IMR-90 (cell line): Measurements from ENCODE around the gene TAF6L. TPM values are rescaled to one million over a fixed set of nuclear protein-coding genes. Genes with fewer than 3 reads are reported as not detected.

ENCODE experiments used
- microRNA-seq, 2 experiments: library from miRNA; stranded (forward) in 1 of 2; unstranded in 1 of 2; fragments of 10-50 nt in 1 of 2; fragments of <30 nt in 1 of 2; gene quantifications in 1 of 2; microRNA quantifications in 1 of 2; one replicate each; pipeline versions ENCODE3 to v1.1.0; 2013 to 2020; ENCODE audit not compliant: insufficient read depth in 1 of 2, insufficient read length in 1 of 2, unreplicated experiment in 1 of 2
- polyA plus RNA-seq, 3 experiments: library from polyadenylated mRNA; depleted of rRNA; stranded (reverse); fragments of >200 nt; gene quantifications; 2 replicates each; pipeline ENCODE4 v1.2.3, GENCODE V29; 2012; ENCODE audit warnings: low replicate concordance in 1 of 3
- small RNA-seq, 5 experiments: library from RNA; depleted of rRNA; stranded (forward); fragments of <200 nt; gene quantifications; one replicate each; pipeline ENCODE3, GENCODE V24; 2012
- total RNA-seq: library from RNA; depleted of rRNA; stranded (reverse); fragments of >200 nt; gene quantifications from 2 replicates; pipeline ENCODE4 v1.2.3, GENCODE V29; 2012; rRNA removed

TAF6L gene
- total and polyA plus RNA-seq, 2 of the 4 experiments (the other 2 are of a cell fraction): 9.5 to 13.5 TPM

Small RNA genes lying within 50 kb of the gene (microRNA-seq; reads per million reads assigned to microRNA genes)
- 1.1 to 41.3 reads per million in 2 experiments for gene MIR6514 (ENCODE audit: insufficient read depth in 1 of 2, insufficient read length in 1 of 2, unreplicated experiment in 1 of 2)
- gene MIR6748 (ENCODE audit: unreplicated experiment): not detected
- not detected for gene RNU6-118P (ENCODE audit: insufficient read depth, insufficient read length)

Small RNA genes lying within 50 kb of the gene (small RNA-seq; reads per million reads assigned to genes)
- 0 to 7.2 (median 3.7) reads per million in 5 experiments for gene MIR6514
- gene RNU6-118P: 0 reads per million in 5 experiments

Other genes with a start within 250 kb of the TAF6L start
Only the 30 nearest of the 31 such genes appear.
- 695 and 735 TPM in 2 replicates for gene AHNAK, start 224.6 kb upstream of the TAF6L start, total RNA-seq
- gene AHNAK, start 224.6 kb upstream of the TAF6L start, polyA plus RNA-seq (2012; rRNA removed): 80.7 and 95.1 TPM in 2 replicates
- gene EEF1G, start 197.5 kb upstream of the TAF6L start, total RNA-seq: 1,598 and 1,857 TPM in 2 replicates
- 1,684 and 1,697 TPM in 2 replicates for gene EEF1G, start 197.5 kb upstream of the TAF6L start, polyA plus RNA-seq (2012; rRNA removed)
- gene TUT1, start 179.9 kb upstream of the TAF6L start, total RNA-seq: 3.3 and 4.3 TPM in 2 replicates
- gene TUT1, start 179.9 kb upstream of the TAF6L start, polyA plus RNA-seq (2012; rRNA removed): 10.1 TPM in 2 replicates
- 126 and 136 TPM in 2 replicates for gene MTA2, start 169.5 kb upstream of the TAF6L start, total RNA-seq
- gene MTA2, start 169.5 kb upstream of the TAF6L start, polyA plus RNA-seq (2012; rRNA removed): 28.0 and 34.8 TPM in 2 replicates
- gene EML3, start 158.6 kb upstream of the TAF6L start, total RNA-seq: 4.4 and 5.0 TPM in 2 replicates
- gene EML3, start 158.6 kb upstream of the TAF6L start, polyA plus RNA-seq (2012; rRNA removed): 24.7 and 26.1 TPM in 2 replicates
- 2.2 TPM in 2 replicates for gene ROM1, start 158.1 kb upstream of the TAF6L start, total RNA-seq
- 1.7 and 2.5 TPM in 2 replicates for gene ROM1, start 158.1 kb upstream of the TAF6L start, polyA plus RNA-seq (2012; rRNA removed)
- gene B3GAT3, start 149.4 kb upstream of the TAF6L start, total RNA-seq: 10.4 and 10.6 TPM in 2 replicates
- gene B3GAT3, start 149.4 kb upstream of the TAF6L start, polyA plus RNA-seq (2012; rRNA removed): 38.4 and 51.7 TPM in 2 replicates
- 182 and 209 TPM in 2 replicates for gene GANAB, start 124.8 kb upstream of the TAF6L start, total RNA-seq
- gene GANAB, start 124.8 kb upstream of the TAF6L start, polyA plus RNA-seq (2012; rRNA removed): 323 and 344 TPM in 2 replicates
- gene INTS5, start 118.1 kb upstream of the TAF6L start, total RNA-seq: 8.9 and 11.8 TPM in 2 replicates
- gene INTS5, start 118.1 kb upstream of the TAF6L start, polyA plus RNA-seq (2012; rRNA removed): 14.7 and 14.8 TPM in 2 replicates
- gene C11orf98, start 106.2 kb upstream of the TAF6L start, total RNA-seq: 41.2 and 53.6 TPM in 2 replicates
- 62.3 and 68.9 TPM in 2 replicates for gene C11orf98, start 106.2 kb upstream of the TAF6L start, polyA plus RNA-seq (2012; rRNA removed)
- gene CSKMT, start 106.1 kb upstream of the TAF6L start, total RNA-seq: 6.4 and 7.9 TPM in 2 replicates
- 5.3 and 6.2 TPM in 2 replicates for gene CSKMT, start 106.1 kb upstream of the TAF6L start, polyA plus RNA-seq (2012; rRNA removed)
- gene UQCC3, start 99.7 kb upstream of the TAF6L start, total RNA-seq: 5.7 and 6.7 TPM in 2 replicates
- gene UQCC3, start 99.7 kb upstream of the TAF6L start, polyA plus RNA-seq (2012; rRNA removed): 9.7 and 13.7 TPM in 2 replicates
- gene LBHD1, start 99.1 kb upstream of the TAF6L start, total RNA-seq: 1.4 and 1.6 TPM in 2 replicates
- 2.9 and 4.0 TPM in 2 replicates for gene LBHD1, start 99.1 kb upstream of the TAF6L start, polyA plus RNA-seq (2012; rRNA removed)
- 50.0 and 83.0 TPM in 2 replicates for gene UBXN1, start 92.3 kb upstream of the TAF6L start, total RNA-seq
- gene UBXN1, start 92.3 kb upstream of the TAF6L start, polyA plus RNA-seq (2012; rRNA removed): 81.6 and 96.9 TPM in 2 replicates
- gene LRRN4CL, start 81.9 kb upstream of the TAF6L start, total RNA-seq: 0.28 and 0.36 TPM in 2 replicates
- 0.84 and 1.1 TPM in 2 replicates for gene LRRN4CL, start 81.9 kb upstream of the TAF6L start, polyA plus RNA-seq (2012; rRNA removed)
- gene BSCL2, start 64.0 kb upstream of the TAF6L start, total RNA-seq: 19.4 and 26.2 TPM in 2 replicates
- gene BSCL2, start 64.0 kb upstream of the TAF6L start, polyA plus RNA-seq (2012; rRNA removed): 46.0 and 47.1 TPM in 2 replicates
- gene GNG3, start 63.7 kb upstream of the TAF6L start, total RNA-seq: not detected in 2 replicates
- not detected in 2 replicates for gene GNG3, start 63.7 kb upstream of the TAF6L start, polyA plus RNA-seq (2012; rRNA removed)
- 3.9 and 5.0 TPM in 2 replicates for gene HNRNPUL2, start 43.9 kb upstream of the TAF6L start, total RNA-seq
- 25.5 and 30.2 TPM in 2 replicates for gene HNRNPUL2, start 43.9 kb upstream of the TAF6L start, polyA plus RNA-seq (2012; rRNA removed)
- gene TTC9C, start 42.9 kb upstream of the TAF6L start, total RNA-seq: 37.1 and 45.5 TPM in 2 replicates
- gene TTC9C, start 42.9 kb upstream of the TAF6L start, polyA plus RNA-seq (2012; rRNA removed): 29.1 and 32.9 TPM in 2 replicates
- 7.8 and 8.1 TPM in 2 replicates for gene ZBTB3, start 17.2 kb upstream of the TAF6L start, total RNA-seq
- 2.3 and 3.4 TPM in 2 replicates for gene ZBTB3, start 17.2 kb upstream of the TAF6L start, polyA plus RNA-seq (2012; rRNA removed)
- 110 and 154 TPM in 2 replicates for gene POLR2G, start 9.8 kb upstream of the TAF6L start, total RNA-seq
- gene POLR2G, start 9.8 kb upstream of the TAF6L start, polyA plus RNA-seq (2012; rRNA removed): 157 and 165 TPM in 2 replicates
- 20.0 and 29.4 TPM in 2 replicates for gene TMEM179B, start 16.0 kb downstream of the TAF6L start, total RNA-seq
- gene TMEM179B, start 16.0 kb downstream of the TAF6L start, polyA plus RNA-seq (2012; rRNA removed): 67.1 and 71.5 TPM in 2 replicates
- 9.7 and 14.2 TPM in 2 replicates for gene TMEM223, start 20.6 kb downstream of the TAF6L start, total RNA-seq
- gene TMEM223, start 20.6 kb downstream of the TAF6L start, polyA plus RNA-seq (2012; rRNA removed): 15.7 and 18.0 TPM in 2 replicates
- 26.3 and 27.5 TPM in 2 replicates for gene NXF1, start 34.0 kb downstream of the TAF6L start, total RNA-seq
- gene NXF1, start 34.0 kb downstream of the TAF6L start, polyA plus RNA-seq (2012; rRNA removed): 90.4 and 97.4 TPM in 2 replicates
- gene STX5, start 60.7 kb downstream of the TAF6L start, total RNA-seq: 48.6 and 49.5 TPM in 2 replicates
- gene STX5, start 60.7 kb downstream of the TAF6L start, polyA plus RNA-seq (2012; rRNA removed): 43.1 and 43.5 TPM in 2 replicates
- gene TEX54, start 61.4 kb downstream of the TAF6L start, total RNA-seq: not detected in 2 replicates
- not detected in 2 replicates for gene TEX54, start 61.4 kb downstream of the TAF6L start, polyA plus RNA-seq (2012; rRNA removed)
- gene WDR74, start 68.2 kb downstream of the TAF6L start, total RNA-seq: 40.8 and 44.3 TPM in 2 replicates
- gene WDR74, start 68.2 kb downstream of the TAF6L start, polyA plus RNA-seq (2012; rRNA removed): 38.4 and 41.9 TPM in 2 replicates
- 114 and 140 TPM in 2 replicates for gene SLC3A2, start 109.5 kb downstream of the TAF6L start, total RNA-seq
- 239 TPM in 2 replicates for gene SLC3A2, start 109.5 kb downstream of the TAF6L start, polyA plus RNA-seq (2012; rRNA removed)
- not detected in 2 replicates for gene CHRM1, start 150.0 kb downstream of the TAF6L start, total RNA-seq
- gene CHRM1, start 150.0 kb downstream of the TAF6L start, polyA plus RNA-seq (2012; rRNA removed): not detected in 2 replicates
- not detected in 2 replicates for gene SLC22A6, start 213.6 kb downstream of the TAF6L start, total RNA-seq
- gene SLC22A6, start 213.6 kb downstream of the TAF6L start, polyA plus RNA-seq (2012; rRNA removed): not detected in 2 replicates